Uterus (tissue), 2 donors: ENCODE results near the gene FAM83F.

Source experiments
- POLR2A ChIP-seq, 2 donors: fragments of 450-650 bp; IDR thresholded peaks; one replicate each; pipeline ENCODE4 v1.6.1; 2016; ENCODE audit warnings: antibody characterized with exemption in 2 of 2, mild to moderate bottlenecking in 1 of 2, moderate library complexity in 1 of 2
- TF ChIP-seq, protein P1 (sequence below), 4 experiments: fragments of 200-600 bp in 2 of 4; fragments of 450-650 bp in 2 of 4; sonication (generic) in 2 of 4; IDR thresholded peaks; one replicate each; pipeline ENCODE4 v1.5.1; 2016 to 2019; ENCODE audit warnings: antibody characterized with exemption in 4 of 4, mild to moderate bottlenecking in 2 of 4, moderate library complexity in 1 of 4

DNA sequence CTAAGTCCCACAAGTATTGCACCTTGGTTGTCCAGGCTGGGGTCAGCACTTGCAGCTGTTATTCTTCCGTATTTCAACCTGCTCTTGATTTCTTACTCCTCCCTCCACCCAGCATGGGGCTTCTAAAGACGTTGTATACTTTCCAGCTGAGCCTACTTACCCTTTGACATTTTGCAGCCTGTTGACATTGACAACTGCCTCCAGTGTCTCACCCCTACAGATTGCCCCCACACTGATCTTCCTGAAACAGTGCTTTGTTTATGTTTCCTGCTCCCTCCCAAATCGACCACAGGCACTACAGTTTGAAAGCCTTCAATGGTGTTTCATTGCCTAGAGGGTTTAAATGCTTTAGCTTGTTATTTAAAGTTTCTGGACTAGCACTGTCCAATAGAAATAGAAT lies 56.6 kb downstream of the FAM83F start:
- no peak for TF ChIP-seq POLR2A (IDR thresholded peaks at IDR 0.05)
- TF ChIP-seq, protein P1, sequence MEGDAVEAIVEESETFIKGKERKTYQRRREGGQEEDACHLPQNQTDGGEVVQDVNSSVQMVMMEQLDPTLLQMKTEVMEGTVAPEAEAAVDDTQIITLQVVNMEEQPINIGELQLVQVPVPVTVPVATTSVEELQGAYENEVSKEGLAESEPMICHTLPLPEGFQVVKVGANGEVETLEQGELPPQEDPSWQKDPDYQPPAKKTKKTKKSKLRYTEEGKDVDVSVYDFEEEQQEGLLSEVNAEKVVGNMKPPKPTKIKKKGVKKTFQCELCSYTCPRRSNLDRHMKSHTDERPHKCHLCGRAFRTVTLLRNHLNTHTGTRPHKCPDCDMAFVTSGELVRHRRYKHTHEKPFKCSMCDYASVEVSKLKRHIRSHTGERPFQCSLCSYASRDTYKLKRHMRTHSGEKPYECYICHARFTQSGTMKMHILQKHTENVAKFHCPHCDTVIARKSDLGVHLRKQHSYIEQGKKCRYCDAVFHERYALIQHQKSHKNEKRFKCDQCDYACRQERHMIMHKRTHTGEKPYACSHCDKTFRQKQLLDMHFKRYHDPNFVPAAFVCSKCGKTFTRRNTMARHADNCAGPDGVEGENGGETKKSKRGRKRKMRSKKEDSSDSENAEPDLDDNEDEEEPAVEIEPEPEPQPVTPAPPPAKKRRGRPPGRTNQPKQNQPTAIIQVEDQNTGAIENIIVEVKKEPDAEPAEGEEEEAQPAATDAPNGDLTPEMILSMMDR (IDR thresholded peaks at IDR 0.05): no peak
